ENCODE results near the gene ITGA3.

- peak; percentile 67 for TF ChIP-seq TEAD4 (IDR thresholded peaks at IDR 0.05)
- no peak for TF ChIP-seq REST (IDR thresholded peaks at IDR 0.05; ENCODE audit: low read depth)
- no peak; the same call in 1 of the 2 replicates for TF ChIP-seq MAX (IDR thresholded peaks at IDR 0.05)
These were observed 28.6 kb upstream of the ITGA3 start for GRCh38 chr17:50027172-50027880.
